ENCODE measurements around the gene MID1IP1.

The MID1IP1 gene

GRCh38 chrX:38839277-38839676 is 38.0 kb downstream of the MID1IP1 start:
- DNase-seq (ENCODE audit: low read depth) = no peak
- no peak overlapping the region for H3K4me3 ChIP-seq (replicated peaks; ENCODE audit: low read depth, low read length)
- TF ChIP-seq, protein P1, sequence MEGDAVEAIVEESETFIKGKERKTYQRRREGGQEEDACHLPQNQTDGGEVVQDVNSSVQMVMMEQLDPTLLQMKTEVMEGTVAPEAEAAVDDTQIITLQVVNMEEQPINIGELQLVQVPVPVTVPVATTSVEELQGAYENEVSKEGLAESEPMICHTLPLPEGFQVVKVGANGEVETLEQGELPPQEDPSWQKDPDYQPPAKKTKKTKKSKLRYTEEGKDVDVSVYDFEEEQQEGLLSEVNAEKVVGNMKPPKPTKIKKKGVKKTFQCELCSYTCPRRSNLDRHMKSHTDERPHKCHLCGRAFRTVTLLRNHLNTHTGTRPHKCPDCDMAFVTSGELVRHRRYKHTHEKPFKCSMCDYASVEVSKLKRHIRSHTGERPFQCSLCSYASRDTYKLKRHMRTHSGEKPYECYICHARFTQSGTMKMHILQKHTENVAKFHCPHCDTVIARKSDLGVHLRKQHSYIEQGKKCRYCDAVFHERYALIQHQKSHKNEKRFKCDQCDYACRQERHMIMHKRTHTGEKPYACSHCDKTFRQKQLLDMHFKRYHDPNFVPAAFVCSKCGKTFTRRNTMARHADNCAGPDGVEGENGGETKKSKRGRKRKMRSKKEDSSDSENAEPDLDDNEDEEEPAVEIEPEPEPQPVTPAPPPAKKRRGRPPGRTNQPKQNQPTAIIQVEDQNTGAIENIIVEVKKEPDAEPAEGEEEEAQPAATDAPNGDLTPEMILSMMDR (IDR thresholded peaks at IDR 0.05; ENCODE audit: low read length, missing control alignments) = no peak

DNA sequence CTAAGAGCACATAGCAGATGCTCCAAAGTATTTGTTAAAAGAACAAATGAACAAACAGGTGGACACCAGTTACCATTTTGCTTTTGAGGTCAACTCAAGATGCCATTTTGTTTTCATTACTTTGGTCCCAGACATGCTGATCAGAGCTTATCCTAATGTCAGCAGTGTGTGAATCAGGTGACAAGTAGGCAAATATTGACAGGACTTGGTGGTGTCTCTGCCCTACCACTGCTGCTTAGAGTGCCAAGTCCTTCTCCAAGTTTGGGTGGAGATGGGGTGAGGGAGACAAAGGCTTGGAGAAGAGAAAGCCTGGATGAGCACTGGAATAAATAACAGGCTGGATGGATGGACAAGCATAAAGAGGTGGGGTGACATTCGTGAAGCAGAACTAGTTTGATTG is 38.7 kb downstream of the MID1IP1 start:
- H3K4me3 ChIP-seq (replicated peaks; ENCODE audit: low read depth, low read length) = no peak overlapping the region
- TF ChIP-seq, protein P1 (IDR thresholded peaks at IDR 0.05; ENCODE audit: low read length, missing control alignments) = no peak
- DNase-seq (ENCODE audit: low read depth) = no peak

- DNase-seq (ENCODE audit: low read depth) = no peak
- TF ChIP-seq, protein P1 (IDR thresholded peaks at IDR 0.05; ENCODE audit: low read length, missing control alignments) = no peak
- H3K4me3 ChIP-seq (replicated peaks; ENCODE audit: low read depth, low read length) = no peak overlapping the region
Observed at GRCh38 chrX:38841750-38842149, 40.5 kb downstream of the MID1IP1 start.

- no peak overlapping the region for H3K4me3 ChIP-seq (replicated peaks; ENCODE audit: low read depth, low read length)
- no peak for DNase-seq (ENCODE audit: low read depth)
- TF ChIP-seq, protein P1 (IDR thresholded peaks at IDR 0.05; ENCODE audit: low read length, missing control alignments) = no peak
Observed at GRCh38 chrX:38845426-38845825, 44.2 kb downstream of the MID1IP1 start.

- no peak for DNase-seq (ENCODE audit: low read depth)
- H3K4me3 ChIP-seq (replicated peaks; ENCODE audit: low read depth, low read length) = no peak overlapping the region
- TF ChIP-seq, protein P1 (IDR thresholded peaks at IDR 0.05; ENCODE audit: low read length, missing control alignments) = no peak
Observed at GRCh38 chrX:38847206-38847902, 46.1 kb downstream of the MID1IP1 start.

DNA sequence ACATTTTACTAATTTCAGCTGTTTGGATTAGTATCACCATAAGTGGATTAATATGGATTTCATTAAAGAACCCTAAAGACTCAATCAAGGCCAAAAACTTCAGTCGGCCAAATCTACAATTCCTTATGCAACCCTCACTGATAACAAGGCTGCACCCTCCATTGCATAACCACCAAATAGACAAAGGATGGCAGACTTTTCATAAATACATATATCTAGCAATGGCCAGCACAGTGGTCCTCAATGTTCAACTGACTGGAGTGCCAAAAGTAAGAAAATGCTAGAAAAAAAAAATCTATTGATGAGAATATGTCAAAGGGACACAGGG is 46.6 kb downstream of the MID1IP1 start:
- no peak for DNase-seq (ENCODE audit: low read depth)
- TF ChIP-seq, protein P1 (IDR thresholded peaks at IDR 0.05; ENCODE audit: low read length, missing control alignments) = no peak
- H3K4me3 ChIP-seq (replicated peaks; ENCODE audit: low read depth, low read length) = no peak overlapping the region

All from fibroblast of pulmonary artery (primary cell).